DOHH2 (cell line): ENCODE results near the gene SYDE1.
"Not testable (repeated sequence)": the region's sequence is repeated elsewhere in the genome, so short reads cannot be mapped to it uniquely, and the experiment has no call there.

ENCODE experiments used
- EZH2phosphoT487 ChIP-seq: fragments of 200-600 bp; sonication (generic); IDR thresholded peaks from 2 replicates; pipeline ENCODE4 v1.6.1; 2017; ENCODE audit warnings: borderline replicate concordance, mild to moderate bottlenecking, antibody characterized with exemption, low read length, moderate library complexity, mixed read lengths
- TF ChIP-seq, protein P1 (sequence below): fragments of 200-600 bp; sonication (generic); IDR thresholded peaks from one replicate; pipeline ENCODE4 v1.5.1; 2014; ENCODE audit warnings: antibody characterized with exemption, mild to moderate bottlenecking, low read depth, low read length; ENCODE audit not compliant: poor library complexity, severe bottlenecking

DNA sequence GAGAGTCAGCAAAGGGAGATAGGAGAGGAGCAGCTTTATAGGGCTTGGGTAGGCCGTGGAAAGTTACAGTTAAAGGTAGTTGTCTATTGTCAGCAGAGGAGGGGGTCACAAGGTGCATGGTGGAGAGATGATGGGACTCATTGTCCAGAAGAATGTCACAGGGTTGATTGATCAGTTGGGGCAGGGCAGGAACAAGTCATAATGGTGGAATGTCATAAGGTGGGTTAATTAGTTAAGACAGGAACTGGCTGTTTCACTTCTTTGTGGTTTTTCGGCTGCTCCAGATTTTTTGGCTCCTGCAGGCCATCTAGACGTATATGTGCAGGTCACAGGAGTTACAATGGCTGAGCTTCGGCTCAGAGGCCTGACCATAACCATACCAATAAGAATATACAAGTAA is 36.8 kb upstream of the SYDE1 start:
- TF ChIP-seq, protein P1, sequence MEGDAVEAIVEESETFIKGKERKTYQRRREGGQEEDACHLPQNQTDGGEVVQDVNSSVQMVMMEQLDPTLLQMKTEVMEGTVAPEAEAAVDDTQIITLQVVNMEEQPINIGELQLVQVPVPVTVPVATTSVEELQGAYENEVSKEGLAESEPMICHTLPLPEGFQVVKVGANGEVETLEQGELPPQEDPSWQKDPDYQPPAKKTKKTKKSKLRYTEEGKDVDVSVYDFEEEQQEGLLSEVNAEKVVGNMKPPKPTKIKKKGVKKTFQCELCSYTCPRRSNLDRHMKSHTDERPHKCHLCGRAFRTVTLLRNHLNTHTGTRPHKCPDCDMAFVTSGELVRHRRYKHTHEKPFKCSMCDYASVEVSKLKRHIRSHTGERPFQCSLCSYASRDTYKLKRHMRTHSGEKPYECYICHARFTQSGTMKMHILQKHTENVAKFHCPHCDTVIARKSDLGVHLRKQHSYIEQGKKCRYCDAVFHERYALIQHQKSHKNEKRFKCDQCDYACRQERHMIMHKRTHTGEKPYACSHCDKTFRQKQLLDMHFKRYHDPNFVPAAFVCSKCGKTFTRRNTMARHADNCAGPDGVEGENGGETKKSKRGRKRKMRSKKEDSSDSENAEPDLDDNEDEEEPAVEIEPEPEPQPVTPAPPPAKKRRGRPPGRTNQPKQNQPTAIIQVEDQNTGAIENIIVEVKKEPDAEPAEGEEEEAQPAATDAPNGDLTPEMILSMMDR = not testable (repeated sequence)
- not testable (repeated sequence) for TF ChIP-seq EZH2phosphoT487
